ENCODE data around the gene CPTP.

DNA sequence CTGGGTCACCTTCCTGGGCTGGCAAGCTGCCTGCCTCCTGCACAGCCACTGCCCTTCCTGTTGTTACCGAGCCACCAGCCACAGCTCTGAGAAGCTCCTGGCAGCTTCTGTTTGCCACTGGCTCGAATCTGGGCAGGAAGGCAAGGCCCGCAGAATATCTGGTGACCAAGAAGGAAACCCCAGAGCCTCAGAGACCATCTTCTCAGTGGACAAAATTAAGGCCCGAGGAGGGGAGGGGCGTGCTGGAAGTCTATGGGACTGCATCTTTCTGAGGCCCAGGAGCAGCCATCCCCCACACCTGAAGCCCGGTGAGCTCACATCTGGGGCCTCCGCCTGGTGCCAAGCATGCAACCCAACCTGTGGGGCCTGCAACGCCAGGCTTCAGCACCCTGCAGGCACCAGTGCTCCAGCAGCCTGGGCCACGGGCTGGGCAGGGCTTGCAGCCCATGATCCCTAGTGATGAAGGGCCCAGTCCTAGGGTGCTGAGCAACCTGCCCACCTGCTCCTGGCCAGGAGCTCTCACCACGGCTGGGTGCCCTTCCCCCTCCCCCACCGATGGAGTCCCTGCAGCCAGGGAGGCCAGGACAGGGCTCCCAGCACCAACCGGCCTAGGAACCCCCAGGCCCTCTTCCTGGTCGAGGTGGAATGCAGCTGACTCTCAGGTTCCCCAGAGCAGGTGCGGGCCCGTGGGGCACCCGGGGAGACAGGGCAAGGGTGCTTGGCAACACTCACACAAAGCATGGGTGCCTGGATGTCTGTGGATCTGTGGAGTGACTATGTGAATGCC lies 879 bp downstream of the CPTP start:
- TF ChIP-seq, protein P1, sequence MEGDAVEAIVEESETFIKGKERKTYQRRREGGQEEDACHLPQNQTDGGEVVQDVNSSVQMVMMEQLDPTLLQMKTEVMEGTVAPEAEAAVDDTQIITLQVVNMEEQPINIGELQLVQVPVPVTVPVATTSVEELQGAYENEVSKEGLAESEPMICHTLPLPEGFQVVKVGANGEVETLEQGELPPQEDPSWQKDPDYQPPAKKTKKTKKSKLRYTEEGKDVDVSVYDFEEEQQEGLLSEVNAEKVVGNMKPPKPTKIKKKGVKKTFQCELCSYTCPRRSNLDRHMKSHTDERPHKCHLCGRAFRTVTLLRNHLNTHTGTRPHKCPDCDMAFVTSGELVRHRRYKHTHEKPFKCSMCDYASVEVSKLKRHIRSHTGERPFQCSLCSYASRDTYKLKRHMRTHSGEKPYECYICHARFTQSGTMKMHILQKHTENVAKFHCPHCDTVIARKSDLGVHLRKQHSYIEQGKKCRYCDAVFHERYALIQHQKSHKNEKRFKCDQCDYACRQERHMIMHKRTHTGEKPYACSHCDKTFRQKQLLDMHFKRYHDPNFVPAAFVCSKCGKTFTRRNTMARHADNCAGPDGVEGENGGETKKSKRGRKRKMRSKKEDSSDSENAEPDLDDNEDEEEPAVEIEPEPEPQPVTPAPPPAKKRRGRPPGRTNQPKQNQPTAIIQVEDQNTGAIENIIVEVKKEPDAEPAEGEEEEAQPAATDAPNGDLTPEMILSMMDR (conservative IDR thresholded peaks at IDR 0.05; ENCODE audit: low read depth, low read length): no peak
- TF ChIP-seq EZH2 (IDR thresholded peaks at IDR 0.05; ENCODE audit: low read length, unreplicated experiment): no peak

Data from PC-3 (cell line).